NCI-H82 (cell line): ENCODE measurements around the gene CCDC51.
A peak's percentile ranks its signal among the peaks of the same experiment; 100 is the strongest.
"Not testable (repeated sequence)": the region's sequence is repeated elsewhere in the genome, so short reads cannot be mapped to it uniquely, and the experiment has no call there.

Source experiments
- DNase-seq: peaks from one replicate; lab custom pipeline; 2025; lab: John Stamatoyannopoulos, UW

Gene CCDC51, protein sequence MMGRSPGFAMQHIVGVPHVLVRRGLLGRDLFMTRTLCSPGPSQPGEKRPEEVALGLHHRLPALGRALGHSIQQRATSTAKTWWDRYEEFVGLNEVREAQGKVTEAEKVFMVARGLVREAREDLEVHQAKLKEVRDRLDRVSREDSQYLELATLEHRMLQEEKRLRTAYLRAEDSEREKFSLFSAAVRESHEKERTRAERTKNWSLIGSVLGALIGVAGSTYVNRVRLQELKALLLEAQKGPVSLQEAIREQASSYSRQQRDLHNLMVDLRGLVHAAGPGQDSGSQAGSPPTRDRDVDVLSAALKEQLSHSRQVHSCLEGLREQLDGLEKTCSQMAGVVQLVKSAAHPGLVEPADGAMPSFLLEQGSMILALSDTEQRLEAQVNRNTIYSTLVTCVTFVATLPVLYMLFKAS

DNA sequence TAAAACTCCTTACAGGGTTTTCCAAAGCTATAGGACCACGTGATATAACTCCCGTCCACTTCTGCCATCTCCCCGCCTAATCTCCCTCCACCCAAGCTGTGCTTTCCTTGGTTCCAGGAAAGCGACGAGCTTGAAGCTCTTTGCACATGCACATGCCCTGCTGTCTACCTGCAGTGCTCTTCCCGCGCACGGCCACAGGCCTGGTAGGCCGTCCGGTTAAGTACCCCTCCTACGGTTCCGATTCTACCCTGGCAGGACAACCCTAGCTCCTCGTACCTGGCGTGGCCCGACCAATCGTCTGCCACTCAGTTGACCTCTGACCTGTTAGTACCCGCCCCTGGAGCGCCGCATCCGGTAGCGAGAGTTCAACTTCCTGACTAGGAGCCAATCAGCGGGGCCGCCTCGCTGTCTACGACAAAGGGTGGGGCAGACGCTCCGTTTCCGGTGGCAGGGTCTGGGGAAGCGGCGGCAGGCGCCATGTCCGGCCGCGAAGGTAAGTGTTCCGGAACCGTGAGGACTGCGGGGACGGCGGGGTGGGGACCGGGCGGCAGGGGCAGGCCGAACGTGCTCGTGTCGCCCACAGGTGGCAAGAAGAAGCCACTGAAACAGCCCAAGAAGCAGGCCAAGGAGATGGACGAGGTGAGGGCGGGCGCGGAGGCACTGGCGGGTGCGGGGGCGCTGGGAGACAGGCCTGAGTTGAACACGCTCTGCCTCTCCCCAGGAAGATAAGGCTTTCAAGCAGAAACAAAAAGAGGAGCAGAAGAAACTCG is at the start of gene CCDC51, which contains the start of gene TMA7:
CCDC51 (minus strand) TSS at position 300 of the 770 bp plus-strand sequence. CDS start 4,991 bp downstream, outside the sequence.
TMA7 (plus strand) TSS at position 438 of the 770 bp plus-strand sequence; CDS start at position 478, 40 bp downstream.
- peak; percentile 98 for DNase-seq

DNA sequence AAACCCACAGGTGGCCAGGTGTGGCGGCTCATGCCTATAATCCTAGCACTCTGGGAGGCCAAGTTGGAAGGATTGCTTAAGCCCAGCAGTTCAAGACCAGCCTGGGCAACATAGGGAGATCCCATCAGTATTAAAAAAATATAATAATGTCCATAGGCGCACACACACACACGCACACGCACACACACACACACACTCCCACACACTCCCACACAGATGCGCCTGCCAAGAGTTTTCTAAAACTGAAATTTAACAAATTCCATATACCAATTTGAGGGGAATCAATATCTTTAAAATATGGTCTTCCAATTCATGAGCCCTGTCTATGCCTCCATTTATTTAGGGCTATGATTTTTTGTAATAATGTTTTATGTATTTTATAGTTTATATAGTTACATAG is 47.0 kb upstream of the CCDC51 start:
- no peak for DNase-seq

DNA sequence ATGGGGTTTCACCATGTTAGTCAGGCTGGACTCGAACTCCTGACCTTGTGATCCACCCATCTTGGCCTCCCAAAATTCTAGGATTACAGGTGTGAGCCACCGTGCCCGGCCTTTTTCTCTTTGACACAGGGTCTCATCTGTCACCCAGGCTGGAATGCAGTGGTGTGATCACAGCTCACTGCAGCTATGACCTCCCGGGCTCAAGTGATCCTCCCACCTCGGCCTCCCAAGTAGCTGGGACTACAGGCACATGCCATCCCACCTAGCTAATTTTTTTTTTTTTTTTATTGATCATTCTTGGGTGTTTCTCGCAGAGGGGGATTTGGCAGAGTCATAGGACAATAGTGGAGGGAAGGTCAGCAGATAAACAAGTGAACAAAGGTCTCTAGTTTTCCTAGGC is 42.9 kb upstream of the CCDC51 start:
- not testable (repeated sequence) for DNase-seq

DNA sequence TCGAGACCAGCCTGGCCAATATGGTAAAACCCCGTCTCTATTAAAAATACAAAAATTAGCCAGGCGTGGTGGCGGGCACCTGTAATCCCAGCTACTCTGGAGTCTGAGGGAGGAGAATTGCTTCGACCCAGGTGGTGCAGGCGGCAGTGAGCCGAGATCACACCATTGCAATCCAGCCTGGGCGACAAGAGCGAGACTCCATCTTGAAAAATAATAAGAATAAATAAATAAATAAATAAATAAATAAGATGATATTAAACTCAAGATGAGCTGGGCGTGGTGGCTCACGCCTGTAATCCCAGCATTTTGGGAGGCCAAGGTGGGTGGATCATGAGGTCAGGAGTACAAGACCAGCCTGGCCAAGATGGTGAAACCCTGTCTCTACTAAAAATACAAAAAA is 41.0 kb upstream of the CCDC51 start:
- DNase-seq = not testable (repeated sequence)

DNA sequence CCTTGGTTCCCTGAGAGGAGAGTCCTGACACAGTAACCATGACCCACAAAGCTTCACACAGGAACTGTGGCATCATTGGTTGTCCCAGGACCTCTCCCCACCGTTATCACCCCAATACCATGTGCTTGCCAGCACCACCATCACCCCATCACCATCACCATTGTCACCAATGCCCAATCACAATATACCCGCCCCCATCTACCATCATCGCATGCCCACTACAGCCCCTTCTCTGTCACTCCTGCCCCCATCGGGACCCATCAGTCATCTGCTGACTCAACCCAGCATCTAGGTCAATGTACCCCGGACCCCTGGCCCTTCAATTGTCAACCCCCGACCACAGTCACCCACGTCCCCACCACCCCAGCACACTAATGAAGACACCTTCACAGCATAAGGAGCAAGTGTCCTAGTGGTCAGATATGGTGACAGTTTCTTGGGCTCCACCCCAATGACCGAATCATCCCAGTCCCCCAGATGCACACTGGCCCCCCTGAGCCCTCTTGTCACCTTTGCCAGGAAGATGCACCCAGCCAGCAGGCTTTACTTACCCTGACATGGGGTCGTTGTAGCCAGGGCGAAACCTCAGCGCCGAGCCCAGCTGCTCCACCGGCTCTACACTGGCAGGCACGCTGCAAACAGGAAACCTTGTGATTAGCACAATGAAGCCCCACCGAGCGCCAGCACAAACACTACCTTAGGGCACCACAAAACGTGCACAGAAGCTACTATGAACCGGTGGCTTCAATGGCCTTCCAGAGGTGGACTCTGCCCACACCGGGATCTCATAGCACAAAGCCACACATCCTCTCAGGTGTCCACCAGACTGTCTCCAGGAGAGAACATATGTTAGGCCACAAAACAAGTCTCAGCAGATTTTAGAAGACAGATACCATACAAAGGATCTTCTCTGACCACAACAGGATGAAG is 39.0 kb upstream of the CCDC51 start:
- DNase-seq = no peak

DNA sequence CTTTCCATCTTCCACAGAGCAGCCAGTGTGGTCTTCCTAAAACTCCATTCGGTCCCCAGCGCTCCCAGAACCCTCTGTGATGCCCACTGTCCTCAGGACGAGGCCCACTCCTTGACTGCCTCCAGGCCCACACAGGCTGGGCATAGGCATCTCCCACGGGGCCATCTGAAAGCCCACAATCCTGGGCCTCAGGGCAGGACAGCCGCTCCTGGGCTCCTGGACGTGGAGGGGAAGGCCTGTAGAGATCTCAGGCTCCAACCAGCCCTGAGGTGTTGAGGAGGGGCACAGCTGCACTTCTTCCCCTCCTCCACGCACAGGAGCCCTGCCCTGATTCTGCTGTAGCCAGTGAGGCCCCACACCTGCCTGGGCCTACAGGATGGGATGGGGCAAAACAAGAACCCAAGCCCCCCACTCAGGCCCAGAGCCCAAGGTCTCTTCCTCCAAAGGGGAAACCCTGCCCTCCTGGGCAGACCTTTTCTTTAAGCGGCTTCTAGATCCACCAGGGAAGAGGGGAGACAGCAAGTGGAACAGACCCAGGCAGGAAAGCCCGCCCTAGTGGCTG is 38.1 kb upstream of the CCDC51 start:
- no peak for DNase-seq

DNA sequence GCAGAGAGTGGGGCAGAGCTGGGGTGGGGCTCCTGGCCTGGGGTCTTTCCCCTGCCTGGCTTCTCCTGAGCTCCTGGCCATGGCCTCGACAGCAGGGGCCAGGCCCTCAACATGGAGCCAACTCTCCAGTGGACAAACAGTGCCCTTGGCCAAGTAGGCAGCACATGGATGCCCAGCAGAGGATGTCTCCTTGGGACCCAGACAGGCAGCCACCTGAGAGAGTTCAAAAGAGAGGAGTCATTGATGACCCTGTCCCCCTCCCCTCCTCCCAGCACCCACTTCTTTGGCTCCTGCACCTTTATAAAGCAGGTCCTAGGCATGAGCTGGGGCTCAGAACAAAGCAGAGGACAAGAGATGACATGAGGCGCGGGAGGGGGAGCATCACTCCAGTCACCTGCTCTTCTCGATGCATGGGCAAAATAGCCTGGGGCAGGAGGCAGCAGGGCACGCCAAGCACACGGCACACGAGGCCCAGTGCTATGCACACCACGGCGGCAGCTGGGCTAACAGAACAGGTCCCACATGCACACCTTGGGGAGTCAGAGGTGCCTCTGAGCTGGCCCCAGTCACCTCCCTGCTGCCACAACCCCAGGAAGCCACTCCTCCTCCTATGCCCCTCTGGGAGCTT is 36.6 kb upstream of the CCDC51 start:
- DNase-seq = no peak

DNA sequence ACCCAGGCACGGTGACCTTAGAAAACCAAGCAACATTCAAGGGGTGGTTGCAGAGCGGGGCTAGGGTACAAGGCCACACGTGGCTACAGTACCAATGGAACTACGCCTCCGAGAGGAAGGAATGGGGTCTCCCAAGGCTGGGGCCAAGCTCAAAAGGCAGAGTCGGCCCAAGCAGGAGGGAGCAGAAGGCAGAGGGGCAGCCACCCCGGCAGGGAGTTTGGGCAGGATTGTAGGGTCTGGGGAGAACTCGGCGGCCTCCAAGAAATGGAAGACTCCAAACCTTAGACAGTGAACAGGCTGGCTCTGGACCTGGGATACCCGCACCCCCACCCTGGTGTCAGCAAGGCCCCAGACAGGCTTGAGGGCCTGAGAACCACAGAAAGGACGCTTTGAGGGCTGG is 35.3 kb upstream of the CCDC51 start:
- DNase-seq = no peak

DNA sequence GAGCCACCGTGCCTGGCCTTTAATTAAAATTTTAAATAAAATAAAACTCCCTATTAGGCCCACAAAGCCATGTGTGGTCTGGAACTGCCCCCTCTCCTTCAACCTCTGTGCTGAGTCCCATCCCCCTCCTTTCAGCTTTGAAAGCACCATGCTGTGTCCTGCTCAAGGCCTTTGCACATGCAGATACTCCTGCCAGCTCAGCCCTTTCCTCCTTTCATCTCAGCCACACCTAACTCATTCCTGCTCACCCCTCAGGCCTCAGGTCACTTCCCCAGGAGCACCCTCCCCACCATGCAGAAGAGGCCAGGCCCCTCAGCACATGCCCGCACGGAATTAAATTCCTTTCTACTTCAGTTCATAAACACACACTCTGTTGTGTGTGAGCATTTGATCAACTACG is 34.7 kb upstream of the CCDC51 start:
- no peak for DNase-seq

DNA sequence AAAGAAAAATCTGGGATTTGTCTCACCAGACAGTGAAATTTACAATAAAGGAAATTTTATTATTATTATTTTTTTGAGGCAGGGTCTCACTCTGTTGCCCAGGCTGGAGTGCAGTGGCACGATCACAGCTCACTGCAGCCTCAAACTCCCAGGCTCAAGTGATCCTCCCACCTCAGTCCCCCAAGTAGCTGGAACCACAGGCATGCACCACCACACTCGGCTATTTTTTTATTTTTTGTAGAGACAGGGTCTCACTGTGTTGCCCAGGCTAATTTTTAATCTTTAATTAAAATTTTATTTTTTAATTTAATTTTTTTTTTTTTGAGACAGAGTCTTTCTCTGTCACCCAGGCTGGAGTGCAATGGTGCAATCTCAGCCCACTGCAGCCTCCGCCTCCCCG is 34.1 kb upstream of the CCDC51 start:
- not testable (repeated sequence) for DNase-seq

DNA sequence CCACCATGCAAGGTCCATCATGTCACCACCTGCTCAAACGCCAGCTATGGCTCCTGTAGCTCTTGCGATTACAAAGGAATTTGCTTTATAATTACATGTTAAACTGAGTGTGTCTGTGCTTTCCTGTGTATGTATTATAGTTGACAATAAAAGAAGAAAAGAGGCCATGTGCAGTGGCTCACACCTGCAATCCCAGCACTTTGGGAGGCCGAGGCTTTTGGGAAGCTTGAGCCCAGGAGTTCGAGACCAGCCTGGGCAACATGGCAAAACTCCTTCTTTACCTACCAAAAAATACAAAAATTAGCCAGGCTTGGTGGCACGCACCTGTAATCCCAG is 33.7 kb upstream of the CCDC51 start:
- DNase-seq = no peak

DNA sequence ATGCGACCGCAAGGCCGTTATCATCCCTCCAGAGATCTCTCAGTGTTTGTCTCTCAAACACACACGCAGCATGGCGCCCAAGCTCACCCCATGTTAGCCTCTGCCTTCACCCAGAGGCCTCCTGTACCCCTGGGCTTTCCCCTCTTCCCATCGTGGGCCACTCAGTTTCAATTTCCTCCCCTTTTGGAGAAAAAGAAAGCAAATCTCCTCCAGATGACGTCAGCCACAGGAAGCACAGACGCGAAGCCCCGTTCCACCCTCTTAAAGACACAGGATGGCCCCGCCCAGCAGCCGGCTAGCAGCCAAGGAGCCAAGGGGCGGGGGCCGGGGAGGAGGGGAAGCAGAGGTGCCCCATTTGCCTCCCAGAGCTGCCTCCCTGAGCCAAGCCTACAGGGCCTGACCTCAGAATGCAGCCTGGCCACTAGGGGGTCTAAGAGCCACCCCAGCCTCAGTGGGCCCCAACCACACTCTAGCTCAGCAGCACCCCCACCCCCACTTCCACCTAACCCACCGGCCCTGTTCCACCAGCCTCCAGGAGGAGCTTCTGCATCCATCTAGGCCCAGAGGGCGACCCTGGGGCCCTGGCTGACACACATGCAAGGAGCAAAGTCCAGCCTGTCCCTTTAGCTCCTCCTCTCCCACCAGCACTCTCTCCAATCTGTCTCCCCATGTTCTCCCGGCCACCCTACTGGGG is 33.2 kb upstream of the CCDC51 start:
- peak; percentile 94 for DNase-seq

DNA sequence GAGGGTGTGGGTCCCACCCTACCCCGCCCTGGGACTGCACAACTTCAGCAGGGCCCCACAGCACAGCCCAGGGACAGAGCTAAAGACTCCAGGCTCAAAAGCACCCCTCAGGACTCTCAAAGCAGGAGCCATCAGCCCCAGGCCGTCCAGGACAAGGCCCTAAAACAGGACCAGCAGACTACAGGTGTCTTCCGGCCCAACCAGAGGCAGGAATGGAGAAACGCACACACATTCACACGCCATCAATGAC is 32.7 kb upstream of the CCDC51 start:
- DNase-seq = no peak

DNA sequence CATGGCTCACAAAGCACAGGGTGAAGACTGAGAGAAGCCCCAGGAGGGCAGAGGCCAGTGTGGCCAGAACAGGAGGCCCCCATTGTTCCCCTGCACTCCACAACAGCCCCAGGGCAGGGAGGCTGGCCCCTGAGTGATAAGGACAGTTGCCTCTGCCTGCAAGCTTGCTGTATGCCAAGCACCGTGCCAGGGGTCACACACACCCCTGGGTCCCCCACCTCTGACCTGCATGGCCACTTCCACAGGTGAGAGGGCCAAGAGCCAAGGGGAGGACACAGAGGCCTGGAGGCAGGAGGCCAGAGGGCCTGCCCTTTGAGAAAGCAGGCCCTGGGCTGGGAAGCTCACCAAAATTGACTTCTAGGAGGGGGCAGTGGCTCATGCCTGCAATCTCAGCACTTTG is 30.4 kb upstream of the CCDC51 start:
- DNase-seq = no peak

DNA sequence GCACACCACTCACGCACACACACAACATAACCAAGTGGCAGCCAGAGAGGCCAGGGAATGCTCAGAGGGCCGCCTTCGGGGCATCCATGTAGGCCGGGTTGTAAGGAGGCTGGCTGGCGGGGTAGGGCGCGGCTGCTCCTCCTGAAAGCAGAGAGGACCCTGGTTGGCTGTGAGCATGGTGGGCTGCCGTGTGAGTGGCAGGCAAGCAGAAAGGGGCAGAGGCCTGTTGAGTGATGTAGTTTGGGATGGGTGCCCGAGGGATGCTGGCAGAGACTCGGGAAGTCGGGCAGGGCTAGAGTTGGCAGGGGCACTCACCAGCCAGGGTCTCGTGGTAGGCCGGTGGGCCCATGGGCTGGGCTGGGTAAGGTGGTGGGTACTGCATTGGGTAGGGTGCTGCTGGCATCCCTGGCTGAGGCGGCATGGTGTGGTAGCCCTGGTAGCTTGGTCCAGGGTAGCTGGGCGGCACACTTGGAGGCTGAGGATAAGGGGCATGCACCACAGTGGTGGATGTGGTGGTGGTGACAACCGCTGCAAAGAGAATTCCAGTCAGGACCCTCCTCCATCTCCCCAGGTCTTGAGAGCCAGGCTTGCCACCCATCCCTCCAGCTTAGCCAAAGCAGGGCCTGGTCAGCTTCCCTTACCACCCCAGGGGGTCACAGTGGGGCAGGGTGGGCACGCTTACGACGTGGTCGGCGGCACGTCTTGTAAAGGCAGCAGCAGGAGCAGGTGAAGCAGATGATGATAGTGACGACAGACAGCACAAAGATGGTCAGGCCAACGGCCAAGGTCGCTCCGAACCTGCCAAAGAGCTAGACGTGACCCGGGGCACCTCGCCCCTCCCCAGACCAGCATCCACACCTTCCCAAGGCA is 29.4 kb upstream of the CCDC51 start:
- no peak for DNase-seq

DNA sequence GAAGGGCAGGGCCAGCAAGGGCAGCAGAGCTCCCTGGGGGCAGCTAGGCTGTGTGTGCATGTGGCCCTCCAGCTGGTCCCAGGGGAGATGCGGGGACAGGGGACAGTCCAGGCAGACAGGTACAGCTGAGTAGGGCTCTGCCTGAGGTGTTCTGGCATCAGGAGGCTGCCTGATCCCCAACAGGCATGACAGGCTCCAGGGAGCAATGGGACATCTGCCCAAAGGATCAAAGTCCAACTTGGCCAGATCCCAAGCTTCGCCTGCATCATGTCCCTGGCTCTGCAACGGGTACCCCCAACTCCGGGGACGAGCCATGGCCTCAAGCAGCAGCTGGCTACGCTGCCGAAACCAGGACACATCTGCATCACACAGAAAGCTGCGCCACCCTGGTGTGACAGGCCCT is 28.4 kb upstream of the CCDC51 start:
- no peak for DNase-seq

DNA sequence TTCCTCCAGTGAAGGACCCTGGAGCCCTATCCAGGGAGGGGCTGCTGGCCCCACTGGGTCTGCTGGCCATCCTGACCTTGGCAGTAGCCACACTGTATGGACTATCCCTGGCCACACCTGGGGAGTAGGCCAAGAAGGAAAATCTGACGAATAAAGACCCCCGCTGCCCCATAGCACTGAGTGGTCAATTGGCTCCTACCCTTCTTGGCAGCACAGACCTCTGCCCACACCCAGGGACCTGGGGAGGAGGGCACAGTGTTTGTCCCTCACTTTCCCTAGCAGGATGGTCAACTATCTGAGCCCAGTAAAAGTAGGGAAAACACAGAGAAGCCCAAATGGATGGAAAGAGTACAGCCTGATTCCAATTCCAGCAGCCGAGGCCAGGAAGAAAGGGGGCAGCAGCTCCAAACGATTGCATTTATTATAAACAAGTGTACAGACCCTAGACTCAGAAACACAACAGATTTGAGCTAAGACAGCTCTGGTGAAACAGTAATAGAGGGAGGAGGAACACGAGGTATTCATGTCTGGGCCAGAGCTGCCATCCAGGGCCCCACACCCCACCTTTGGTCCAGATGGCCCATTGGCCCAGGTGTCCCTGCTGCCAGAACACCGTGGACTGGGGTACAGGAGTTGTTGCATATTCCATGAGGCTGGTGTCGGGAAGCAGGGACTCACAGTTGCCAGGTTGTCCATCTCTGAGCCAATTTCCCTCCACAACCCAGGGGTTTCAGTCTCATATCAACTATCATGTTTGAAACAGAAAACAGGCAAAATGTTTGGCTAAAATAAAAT is 27.8 kb upstream of the CCDC51 start:
- DNase-seq = no peak

DNA sequence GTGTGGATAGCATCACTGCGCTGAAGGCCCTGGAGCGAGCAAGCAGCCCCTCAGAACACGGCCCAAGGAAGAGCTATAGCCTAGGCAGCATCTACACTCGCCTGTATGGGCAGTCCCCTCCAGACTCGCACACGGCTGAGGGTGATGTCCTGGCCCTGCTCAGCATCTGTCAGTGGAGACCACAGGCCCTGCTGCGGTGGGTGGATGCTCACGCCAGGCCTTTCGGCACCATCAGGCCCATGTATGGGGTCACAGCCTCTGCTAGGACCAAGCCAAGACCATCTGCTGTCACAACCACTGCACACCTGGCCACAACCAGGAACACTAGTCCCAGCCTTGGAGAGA is 27.2 kb upstream of the CCDC51 start:
- DNase-seq = no peak

DNA sequence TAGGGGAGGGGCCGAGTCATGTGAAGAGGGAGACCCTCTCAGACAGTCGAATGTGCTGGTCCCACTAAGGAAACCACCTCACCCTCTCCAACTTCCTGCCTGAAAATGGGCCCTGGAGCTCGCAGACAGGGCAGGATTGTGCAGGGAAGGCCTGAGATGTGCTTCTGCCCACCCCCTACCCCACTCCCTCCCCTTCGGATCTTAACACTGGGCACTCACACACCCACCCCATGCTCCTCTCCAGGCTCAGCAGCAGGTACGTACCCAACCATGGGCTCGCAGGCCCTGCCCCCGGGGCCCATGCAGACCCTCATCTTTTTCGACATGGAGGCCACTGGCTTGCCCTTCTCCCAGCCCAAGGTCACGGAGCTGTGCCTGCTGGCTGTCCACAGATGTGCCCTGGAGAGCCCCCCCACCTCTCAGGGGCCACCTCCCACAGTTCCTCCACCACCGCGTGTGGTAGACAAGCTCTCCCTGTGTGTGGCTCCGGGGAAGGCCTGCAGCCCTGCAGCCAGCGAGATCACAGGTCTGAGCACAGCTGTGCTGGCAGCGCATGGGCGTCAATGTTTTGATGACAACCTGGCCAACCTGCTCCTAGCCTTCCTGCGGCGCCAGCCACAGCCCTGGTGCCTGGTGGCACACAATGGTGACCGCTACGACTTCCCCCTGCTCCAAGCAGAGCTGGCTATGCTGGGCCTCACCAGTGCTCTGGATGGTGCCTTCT is 26.6 kb upstream of the CCDC51 start:
- DNase-seq = no peak
